Ramos (cell line): ENCODE results near the gene CCZ1B.
"Not testable (repeated sequence)": the region's sequence is repeated elsewhere in the genome, so short reads cannot be mapped to it uniquely, and the experiment has no call there.

Experiments used
- in situ Hi-C: fragments of 300-500 bp; cut with MboI; formaldehyde crosslinking; loops from one replicate; pipeline ENCODE4 v1.14.3; 2022; ENCODE audit warnings: low sequenced_read_pairs; ENCODE audit not compliant: unreplicated experiment

CCZ1B gene

DNA sequence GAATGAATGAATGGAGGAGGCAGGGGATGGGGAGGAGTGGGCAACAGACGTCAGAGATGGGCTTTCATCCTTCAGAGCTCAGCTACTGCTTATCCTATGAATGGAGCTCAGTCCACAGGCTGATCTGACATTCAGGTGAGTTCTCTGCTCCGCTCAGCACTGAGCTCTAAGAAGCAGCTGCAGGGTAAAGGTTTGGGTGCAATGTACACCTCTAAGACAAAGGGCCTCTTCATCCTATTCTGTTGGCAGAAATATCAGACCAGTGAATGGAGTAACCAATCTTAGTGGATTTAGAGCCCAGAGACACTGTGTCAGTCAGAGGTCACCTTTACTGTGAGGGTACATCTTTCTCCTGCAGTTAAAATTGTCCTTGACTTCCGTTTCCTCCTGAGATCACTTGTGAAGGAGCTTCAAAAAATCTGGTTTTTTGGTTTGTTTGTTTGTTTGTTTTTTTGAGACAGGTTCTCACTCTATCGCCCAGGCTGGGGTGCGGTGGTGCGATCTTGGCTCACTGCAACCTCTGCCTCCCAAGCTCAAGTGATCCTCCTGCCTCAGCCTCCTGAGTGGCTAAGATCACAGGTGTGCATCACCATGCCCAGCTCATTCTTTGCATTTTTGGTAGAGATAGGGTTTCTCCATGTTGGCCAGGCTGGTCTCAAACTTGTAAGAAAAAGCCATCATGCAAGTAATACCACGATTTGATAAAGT, 5.1 kb upstream of the CCZ1B start:
- in situ Hi-C loops = no loop called here

DNA sequence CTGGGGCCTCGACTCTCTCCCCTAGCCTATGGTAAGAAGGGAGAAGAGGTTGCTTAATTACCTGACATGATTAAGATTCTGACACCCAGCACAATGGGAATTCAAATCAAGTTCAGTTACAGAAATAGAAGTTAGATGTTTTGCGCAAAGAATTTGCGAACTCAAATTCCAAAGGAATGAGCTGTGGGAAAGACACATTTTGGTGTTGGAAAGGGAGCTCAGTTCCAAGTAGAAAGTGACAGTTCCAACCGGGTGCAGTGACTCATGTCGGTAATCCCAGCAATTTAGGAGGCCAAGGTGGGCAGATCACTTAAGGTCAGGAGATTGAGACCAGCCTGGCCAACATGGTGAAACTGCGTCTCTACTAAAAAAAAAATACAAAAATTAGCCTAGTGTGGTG, 4.0 kb upstream of the CCZ1B start:
- in situ Hi-C loops = not testable (repeated sequence)

- in situ Hi-C loops = not testable (repeated sequence)
These were observed 3.5 kb upstream of the CCZ1B start for GRCh38 chr7:6829616-6830015.

DNA sequence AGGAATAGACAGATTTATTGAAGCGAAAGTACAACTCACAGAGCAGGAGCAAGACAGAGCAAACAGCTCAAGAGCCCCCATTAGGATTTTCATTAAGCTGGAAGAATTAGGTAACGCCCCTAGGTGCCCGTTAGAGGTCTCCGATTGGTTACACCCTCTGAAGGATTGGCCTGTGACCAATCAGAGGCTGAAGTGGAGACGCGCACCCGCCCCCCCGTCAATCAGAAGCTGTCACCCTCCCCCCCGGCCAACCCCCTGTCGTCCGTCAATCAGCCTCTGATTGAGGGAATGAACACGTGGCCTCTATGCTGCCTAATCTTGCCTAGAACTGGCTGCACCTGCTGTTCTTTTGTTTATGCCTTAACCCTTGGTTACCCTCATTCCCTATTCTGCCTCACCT, 1.1 kb upstream of the CCZ1B start:
- in situ Hi-C loops = not testable (repeated sequence)

- in situ Hi-C loops = not testable (repeated sequence)
These were observed 594 bp downstream of the CCZ1B start for GRCh38 chr7:6825236-6826125.

- in situ Hi-C loops = not testable (repeated sequence)
These were observed 4.5 kb downstream of the CCZ1B start for GRCh38 chr7:6821622-6822021.

- in situ Hi-C loops = not testable (repeated sequence)
These were observed 10.6 kb downstream of the CCZ1B start for GRCh38 chr7:6815470-6815869.

DNA sequence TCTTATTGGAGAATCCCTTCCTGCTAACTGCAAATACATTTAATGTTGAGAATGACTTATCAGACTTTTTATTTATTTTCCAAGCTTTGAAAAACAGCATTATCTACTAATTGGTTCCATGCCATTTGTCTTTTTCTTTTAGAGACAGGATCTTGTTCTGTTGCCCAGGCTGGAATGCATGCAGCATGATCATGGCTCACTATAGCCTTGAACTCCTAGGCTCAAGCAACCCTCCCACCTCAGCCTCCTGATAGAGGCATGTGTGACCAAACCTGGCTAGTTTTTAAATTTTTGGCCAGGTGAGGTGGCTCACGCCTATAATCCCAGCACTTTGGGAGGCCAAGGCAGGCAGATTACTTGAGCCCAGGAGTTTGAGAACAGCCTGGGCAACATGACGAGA, 13.1 kb downstream of the CCZ1B start:
- in situ Hi-C loops = not testable (repeated sequence)

GRCh38 chr7:6807959-6808358, 18.1 kb downstream of the CCZ1B start:
- in situ Hi-C loops = not testable (repeated sequence)

- in situ Hi-C loops = not testable (repeated sequence)
These were observed 18.6 kb downstream of the CCZ1B start for GRCh38 chr7:6807393-6807918.

DNA sequence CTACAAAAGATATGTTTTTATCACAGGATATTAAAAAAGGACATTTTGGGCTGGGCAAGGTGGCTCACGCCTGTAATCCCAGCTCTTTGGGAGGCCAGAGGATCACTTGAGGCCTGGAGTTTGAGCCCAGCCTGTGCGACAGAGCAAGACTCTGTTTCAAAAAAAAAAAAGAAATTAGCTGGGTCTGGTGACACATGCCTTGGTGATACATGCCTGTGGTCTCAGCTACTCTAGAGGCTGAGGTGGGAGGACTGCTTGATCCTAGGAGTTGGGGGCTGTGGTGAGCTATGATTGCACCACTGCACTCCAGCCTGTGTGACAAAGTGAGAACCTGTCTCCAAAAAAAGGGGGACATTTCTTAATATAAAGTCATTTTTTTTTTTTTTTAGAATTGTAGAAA, 25.7 kb downstream of the CCZ1B start:
- in situ Hi-C loops = not testable (repeated sequence)

GRCh38 chr7:6799887-6800286, 26.2 kb downstream of the CCZ1B start:
- in situ Hi-C loops = not testable (repeated sequence)

GRCh38 chr7:6798047-6798446, 28.0 kb downstream of the CCZ1B start:
- in situ Hi-C loops = not testable (repeated sequence)

DNA sequence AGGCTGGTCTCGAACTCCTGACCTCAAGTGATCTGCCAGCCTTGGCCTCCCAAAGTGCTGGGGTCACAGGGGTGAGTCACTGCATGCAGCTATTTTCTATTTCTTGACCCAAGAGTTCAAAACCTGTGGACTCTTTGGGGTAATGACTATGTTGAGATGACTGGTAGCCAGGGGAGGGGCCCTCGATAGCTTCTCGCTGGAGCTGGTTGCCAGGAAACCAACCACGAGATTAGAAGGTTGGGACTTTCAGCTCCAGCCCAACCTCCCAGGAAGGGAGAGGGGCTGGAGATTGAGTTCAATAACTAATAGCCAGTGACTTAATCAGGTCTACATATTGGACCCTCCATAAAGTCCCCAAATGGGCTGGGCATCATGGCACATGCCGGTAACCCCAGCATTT, 28.9 kb downstream of the CCZ1B start:
- in situ Hi-C loops = not testable (repeated sequence)

DNA sequence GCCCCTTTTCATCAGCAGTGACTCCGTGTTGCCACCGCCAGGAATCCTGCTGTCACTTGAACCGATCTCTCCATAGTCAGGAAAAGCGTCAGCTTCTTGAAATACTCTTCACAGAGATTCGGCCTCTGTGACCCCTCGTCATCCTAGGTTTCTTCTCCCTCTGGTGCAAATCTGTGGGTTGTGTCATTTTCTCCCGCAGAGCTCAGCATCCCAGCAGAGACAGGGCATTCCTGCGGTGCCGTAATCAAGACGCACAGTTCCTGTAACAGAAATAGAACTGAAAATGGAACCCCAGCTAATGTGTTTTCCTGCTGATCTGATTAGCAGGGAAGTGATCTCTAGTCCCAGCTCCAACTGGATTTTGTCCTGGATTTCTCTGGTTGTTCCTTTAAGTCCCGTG, 31.8 kb downstream of the CCZ1B start:
- in situ Hi-C loops = not testable (repeated sequence)

GRCh38 chr7:6792113-6792872, 33.8 kb downstream of the CCZ1B start:
- in situ Hi-C loops = not testable (repeated sequence)

- in situ Hi-C loops = not testable (repeated sequence)
These were observed 36.7 kb downstream of the CCZ1B start for GRCh38 chr7:6789353-6789752.

- in situ Hi-C loops = not testable (repeated sequence)
These were observed 44.5 kb downstream of the CCZ1B start for GRCh38 chr7:6781581-6781980.

GRCh38 chr7:6761186-6761585, 64.9 kb downstream of the CCZ1B start:
- in situ Hi-C loops = not testable (repeated sequence)

DNA sequence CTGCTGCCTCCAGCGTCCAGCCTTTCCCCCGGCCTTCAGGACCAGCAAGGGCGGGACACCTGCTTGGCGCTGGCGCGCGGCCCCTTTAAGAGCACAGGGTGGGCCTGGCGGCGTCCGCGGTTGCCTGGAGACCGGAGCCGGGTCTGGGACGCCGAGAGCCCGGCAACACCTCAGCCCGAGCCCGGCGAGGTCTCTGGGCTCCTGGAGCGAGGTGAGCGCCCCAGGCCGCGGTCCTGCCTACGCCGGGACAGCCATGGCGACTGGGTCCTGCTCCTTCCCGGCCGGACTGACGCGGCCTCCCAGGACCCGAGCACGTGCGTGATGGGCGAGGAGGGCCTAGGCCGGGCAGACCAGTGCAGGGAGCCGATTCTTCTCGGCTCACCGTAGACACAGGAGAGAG, 72.1 kb downstream of the CCZ1B start, which contains the start of gene RSPH10B2:
Gene RSPH10B2, plus strand, starts transcription at position 140 of the 400 bp plus-strand sequence. CDS start 3,575 bp downstream, outside the sequence.
- in situ Hi-C loops = not testable (repeated sequence)
